Endothelial cell (in vitro differentiated cells): Measurements from ENCODE around the gene FBXO44. TPM values are rescaled to one million over a fixed set of nuclear protein-coding genes. Genes with fewer than 3 reads are reported as not detected.

Experiments
- DNase-seq: peaks from one replicate; pipeline ENCODE4 v3.0.0; 2021; ENCODE audit warnings: low spot score
- H3K27ac Mint-ChIP-seq: one replicate; pipeline ENCODE4 v1.8.0; 2021; ENCODE audit warnings: mixed read lengths, inconsistent platforms; ENCODE audit not compliant: unreplicated experiment
- H3K27me3 Mint-ChIP-seq: one replicate; pipeline ENCODE4 v1.8.0; 2021; ENCODE audit warnings: mild to moderate bottlenecking, moderate library complexity, mixed read lengths, inconsistent platforms; ENCODE audit not compliant: unreplicated experiment
- H3K36me3 Mint-ChIP-seq: one replicate; pipeline ENCODE4 v1.8.0; 2021; ENCODE audit warnings: mild to moderate bottlenecking, low read depth, mixed read lengths, inconsistent platforms; ENCODE audit not compliant: unreplicated experiment
- H3K4me1 Mint-ChIP-seq: one replicate; pipeline ENCODE4 v1.8.0; 2021; ENCODE audit warnings: mild to moderate bottlenecking, mixed read lengths, inconsistent platforms; ENCODE audit not compliant: unreplicated experiment
- H3K4me3 Mint-ChIP-seq: one replicate; pipeline ENCODE4 v1.8.0; 2021; ENCODE audit warnings: mild to moderate bottlenecking, mixed read lengths, inconsistent platforms; ENCODE audit not compliant: unreplicated experiment
- H3K9me3 Mint-ChIP-seq: one replicate; pipeline ENCODE4 v1.8.0; 2021; ENCODE audit warnings: mixed read lengths, inconsistent platforms; ENCODE audit not compliant: unreplicated experiment
- total RNA-seq: library from RNA; stranded (reverse); fragmentation: NEBNext Ultra II Directional; extraction: Animal tissue kit (Norgen Biotek cat#: 25700); gene quantifications from one replicate; pipeline ENCODE4 v1.2.1, GENCODE V29; 2021; ENCODE audit not compliant: unreplicated experiment
- TF ChIP-seq, protein P1 (sequence below): fragments of 200-600 bp; sonication (generic); IDR thresholded peaks from one replicate; pipeline ENCODE4 v1.5.0; 2021; ENCODE audit warnings: antibody characterized with exemption; ENCODE audit not compliant: unreplicated experiment

Gene FBXO44
- total RNA-seq, 1 donor from 2014 or later: 10.2 TPM

DNA sequence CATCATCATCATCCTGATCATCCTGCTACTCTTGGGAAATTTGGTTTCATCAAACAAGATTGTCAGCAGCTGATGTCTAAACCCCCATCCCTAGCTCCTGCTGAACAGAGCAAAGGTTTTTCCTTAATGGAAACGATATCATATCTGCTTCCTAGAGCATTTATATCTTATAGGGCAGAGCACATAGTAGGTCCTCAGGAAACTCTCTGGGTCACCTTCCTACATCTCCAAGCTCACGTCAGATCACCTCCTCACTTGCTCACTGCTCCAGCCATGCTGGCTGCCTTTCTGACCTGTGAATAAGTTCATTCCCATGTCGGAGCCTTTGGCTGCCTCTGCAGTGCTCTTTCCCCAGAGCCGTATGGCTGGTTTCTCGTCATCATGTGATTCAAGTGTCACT, 10.9 kb upstream of the FBXO44 start:
- Mint-ChIP-seq H3K4me1 (no peaks in the 10 kb centered on the region), H3K27me3 (peaks cover 5% of the 10 kb centered on the region), H3K36me3 (no peaks in the 10 kb centered on the region), H3K9me3 (no peaks in the 10 kb centered on the region), H3K4me3 (no peak overlapping the region), H3K27ac (no peak overlapping the region)
- TF ChIP-seq, protein P1, sequence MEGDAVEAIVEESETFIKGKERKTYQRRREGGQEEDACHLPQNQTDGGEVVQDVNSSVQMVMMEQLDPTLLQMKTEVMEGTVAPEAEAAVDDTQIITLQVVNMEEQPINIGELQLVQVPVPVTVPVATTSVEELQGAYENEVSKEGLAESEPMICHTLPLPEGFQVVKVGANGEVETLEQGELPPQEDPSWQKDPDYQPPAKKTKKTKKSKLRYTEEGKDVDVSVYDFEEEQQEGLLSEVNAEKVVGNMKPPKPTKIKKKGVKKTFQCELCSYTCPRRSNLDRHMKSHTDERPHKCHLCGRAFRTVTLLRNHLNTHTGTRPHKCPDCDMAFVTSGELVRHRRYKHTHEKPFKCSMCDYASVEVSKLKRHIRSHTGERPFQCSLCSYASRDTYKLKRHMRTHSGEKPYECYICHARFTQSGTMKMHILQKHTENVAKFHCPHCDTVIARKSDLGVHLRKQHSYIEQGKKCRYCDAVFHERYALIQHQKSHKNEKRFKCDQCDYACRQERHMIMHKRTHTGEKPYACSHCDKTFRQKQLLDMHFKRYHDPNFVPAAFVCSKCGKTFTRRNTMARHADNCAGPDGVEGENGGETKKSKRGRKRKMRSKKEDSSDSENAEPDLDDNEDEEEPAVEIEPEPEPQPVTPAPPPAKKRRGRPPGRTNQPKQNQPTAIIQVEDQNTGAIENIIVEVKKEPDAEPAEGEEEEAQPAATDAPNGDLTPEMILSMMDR: no peak
- no peak for DNase-seq

DNA sequence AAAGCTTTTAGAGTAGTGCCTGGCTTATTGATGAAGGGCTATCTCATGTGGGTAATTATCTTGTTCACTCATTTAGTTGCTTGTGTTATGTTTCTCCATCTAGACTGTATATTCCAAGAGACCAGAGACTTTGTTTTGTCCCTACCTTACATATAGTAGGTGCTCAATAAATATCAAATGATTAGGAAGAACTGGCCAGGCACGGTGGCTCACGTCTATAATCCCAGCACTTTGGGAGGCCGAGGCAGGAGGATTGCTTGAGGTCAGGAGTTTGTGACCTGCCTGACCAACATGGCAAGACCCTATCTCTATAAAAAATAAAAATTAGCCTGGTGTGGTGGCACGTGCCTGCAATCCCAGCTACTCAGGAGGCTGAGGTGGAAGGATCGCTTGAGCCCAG, 9.4 kb upstream of the FBXO44 start:
- H3K27ac Mint-ChIP-seq: no peak overlapping the region
- no peak for DNase-seq
- H3K4me3 Mint-ChIP-seq: no peak overlapping the region
- H3K27me3 Mint-ChIP-seq: peaks cover 5% of the 10 kb centered on the region
- TF ChIP-seq, protein P1: no peak
- H3K9me3 Mint-ChIP-seq: no peaks in the 10 kb centered on the region
- no peaks in the 10 kb centered on the region for H3K4me1 Mint-ChIP-seq
- H3K36me3 Mint-ChIP-seq: no peaks in the 10 kb centered on the region

DNA sequence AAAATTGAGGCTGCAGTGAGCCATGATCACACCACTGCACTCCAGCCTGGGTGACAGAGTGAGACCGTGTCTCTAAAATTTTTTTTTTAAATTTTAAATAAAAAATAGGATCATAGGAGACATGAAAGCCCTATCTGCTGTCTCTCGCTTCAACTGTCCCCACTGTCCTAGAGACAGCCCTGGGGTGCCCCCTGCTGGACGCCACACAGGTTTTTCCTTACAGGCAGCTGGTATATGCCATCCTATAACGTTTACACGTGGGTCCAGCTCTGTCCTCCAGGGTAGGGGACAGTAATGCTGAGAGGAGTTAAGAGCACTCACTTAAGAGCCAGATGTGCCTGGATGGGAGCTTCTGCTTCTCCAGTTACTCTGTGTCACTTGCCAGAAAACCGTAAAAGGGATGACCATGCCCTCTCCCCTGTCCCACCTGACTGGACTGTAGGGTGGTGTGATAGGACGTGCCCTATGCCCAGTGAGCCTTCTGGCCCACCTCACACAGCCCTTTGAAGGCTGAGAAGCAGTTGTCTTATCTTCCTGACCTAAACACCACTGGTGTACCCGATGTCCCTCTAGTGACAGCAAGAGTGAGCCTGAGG, 8.9 kb upstream of the FBXO44 start:
- TF ChIP-seq, protein P1: peak; percentile 83
- Mint-ChIP-seq H3K4me3 (no peak overlapping the region), H3K4me1 (no peaks in the 10 kb centered on the region), H3K9me3 (no peaks in the 10 kb centered on the region), H3K36me3 (no peaks in the 10 kb centered on the region), H3K27me3 (peaks cover 7% of the 10 kb centered on the region), H3K27ac (no peak overlapping the region)
- DNase-seq: peak; percentile 90

DNA sequence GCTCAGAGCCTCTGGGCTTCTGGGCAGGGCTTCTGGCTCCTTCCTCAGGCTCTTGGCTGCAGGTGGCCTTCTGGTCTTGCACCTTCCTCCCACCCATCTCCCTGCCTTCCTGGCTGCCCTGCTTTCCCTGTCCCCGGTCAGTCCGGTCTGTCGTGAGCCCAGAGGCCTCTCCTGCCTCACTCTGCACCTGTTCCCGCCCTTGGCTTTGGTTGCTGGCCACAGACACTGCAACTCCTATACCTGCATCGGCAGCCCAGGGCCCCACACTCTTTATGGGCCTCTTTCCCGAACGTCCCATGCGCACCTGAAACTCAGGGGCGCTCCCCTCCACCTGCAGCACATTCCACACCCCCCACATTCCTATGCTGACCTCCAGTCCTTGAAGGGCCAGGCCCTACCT, 8.4 kb upstream of the FBXO44 start:
- TF ChIP-seq, protein P1: no peak
- H3K9me3 Mint-ChIP-seq: no peaks in the 10 kb centered on the region
- H3K27me3 Mint-ChIP-seq: peaks cover 8% of the 10 kb centered on the region
- DNase-seq: no peak
- no peak overlapping the region for H3K4me3 Mint-ChIP-seq
- H3K4me1 Mint-ChIP-seq: peaks cover 2% of the 10 kb centered on the region
- no peak overlapping the region for H3K27ac Mint-ChIP-seq
- peaks cover 3% of the 10 kb centered on the region for H3K36me3 Mint-ChIP-seq

DNA sequence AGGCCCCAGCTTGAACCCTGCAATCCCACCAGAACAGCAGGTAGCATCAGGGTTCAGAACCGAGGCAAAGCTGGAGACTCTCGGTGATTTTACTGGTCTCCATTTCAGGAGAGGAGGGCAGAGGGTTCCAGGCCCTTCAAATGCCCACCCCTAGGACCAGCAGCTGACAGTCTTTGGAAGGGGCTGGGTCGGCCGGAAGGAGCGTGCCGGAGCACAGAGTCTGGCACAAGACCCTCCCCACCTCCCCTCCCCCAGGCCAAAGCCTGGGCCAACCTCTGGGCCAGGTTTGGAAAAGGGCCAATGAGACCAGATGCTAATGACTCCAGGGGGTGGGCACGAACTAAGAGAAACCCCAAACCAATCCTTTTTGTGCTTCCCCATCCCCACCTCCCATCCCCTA, 7.3 kb upstream of the FBXO44 start:
- no peaks in the 10 kb centered on the region for H3K9me3 Mint-ChIP-seq
- no peak overlapping the region for H3K27ac Mint-ChIP-seq
- H3K36me3 Mint-ChIP-seq: peaks cover 4% of the 10 kb centered on the region
- peaks cover 12% of the 10 kb centered on the region for H3K27me3 Mint-ChIP-seq
- peaks cover 2% of the 10 kb centered on the region for H3K4me1 Mint-ChIP-seq
- DNase-seq: no peak
- TF ChIP-seq, protein P1: no peak
- H3K4me3 Mint-ChIP-seq: no peak overlapping the region
